ENCODE measurements around the gene HCFC1R1. TPM values are rescaled to one million over a fixed set of nuclear protein-coding genes. Genes with fewer than 3 reads are reported as not detected.
"Not testable (repeated sequence)": the region's sequence is repeated elsewhere in the genome, so short reads cannot be mapped to it uniquely, and the experiment has no call there.

HCFC1R1 gene
- total and polyA plus RNA-seq, 2 donors = 19.0 to 56.0 TPM

DNA sequence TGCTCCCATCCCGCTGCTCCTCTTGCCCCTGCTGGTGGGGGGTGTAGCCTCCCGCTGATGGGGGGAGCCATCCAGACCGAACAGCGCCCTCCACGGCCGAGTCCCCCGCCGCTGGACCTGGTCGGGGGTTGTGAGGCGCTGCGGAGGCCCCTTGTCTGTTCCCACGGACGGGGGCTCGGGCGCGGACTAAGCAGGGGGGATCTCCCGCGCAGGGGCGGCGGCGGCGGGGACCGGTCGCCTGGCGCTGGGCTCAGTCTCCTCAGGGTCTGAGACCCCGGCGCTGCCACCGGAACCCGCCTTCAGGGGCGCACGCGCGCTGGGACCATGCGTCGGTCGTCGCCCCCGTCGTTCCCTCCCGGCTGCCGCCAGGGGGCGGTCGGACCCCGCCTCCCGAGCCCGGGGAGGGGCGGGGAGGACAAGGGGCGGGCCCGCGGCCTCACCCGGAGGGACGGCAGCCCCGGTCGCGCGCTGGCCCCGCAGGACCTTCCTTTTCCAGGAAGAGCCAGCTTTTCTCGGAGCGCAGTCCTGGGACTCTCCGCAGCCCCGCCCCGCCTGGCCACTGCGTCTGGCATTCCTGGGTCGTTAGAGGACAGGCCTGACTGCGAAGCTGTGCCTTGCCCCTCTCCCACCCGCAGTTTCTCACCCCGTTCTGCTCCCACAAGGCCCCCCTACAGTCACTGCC, 35.4 kb upstream of the HCFC1R1 start:
- H3K4me1 ChIP-seq (ENCODE audit: control insufficient read depth in 2 of 2, insufficient read depth in 2 of 2, low read length in 2 of 2) = peaks cover 22 to 45% of the 10 kb centered on the region in 2 donors
- WGBS = under 1% methylated on average over 67 of the region's 67 CpGs
- H3K27me3 ChIP-seq (ENCODE audit: control insufficient read depth in 2 of 2, insufficient read depth in 1 of 2, low read length in 1 of 2) = peaks cover 0 to 5% of the 10 kb centered on the region in 2 donors
- peak in 8 of 9 donors; percentile 68 to 93 (median 84) for DNase-seq (ENCODE audit: low read depth in 6 of 9, low spot score in 9 of 9)
- H3K27ac ChIP-seq (ENCODE audit: low read depth in 1 of 2, low read length in 1 of 2) = peak overlapping the region; percentile 68 to 83
- H3K36me3 ChIP-seq (ENCODE audit: control insufficient read depth in 2 of 2, insufficient read depth in 2 of 2, low read length in 1 of 2) = peaks cover 1 to 16% of the 10 kb centered on the region in 2 donors
- H3K4me3 ChIP-seq (ENCODE audit: low read length in 2 of 2) = peak overlapping the region; percentile 82 to 89
- H3K9me3 ChIP-seq (ENCODE audit: control insufficient read depth in 2 of 2, insufficient read depth in 1 of 2, low read length in 1 of 2) = no peaks in the 10 kb centered on the region

DNA sequence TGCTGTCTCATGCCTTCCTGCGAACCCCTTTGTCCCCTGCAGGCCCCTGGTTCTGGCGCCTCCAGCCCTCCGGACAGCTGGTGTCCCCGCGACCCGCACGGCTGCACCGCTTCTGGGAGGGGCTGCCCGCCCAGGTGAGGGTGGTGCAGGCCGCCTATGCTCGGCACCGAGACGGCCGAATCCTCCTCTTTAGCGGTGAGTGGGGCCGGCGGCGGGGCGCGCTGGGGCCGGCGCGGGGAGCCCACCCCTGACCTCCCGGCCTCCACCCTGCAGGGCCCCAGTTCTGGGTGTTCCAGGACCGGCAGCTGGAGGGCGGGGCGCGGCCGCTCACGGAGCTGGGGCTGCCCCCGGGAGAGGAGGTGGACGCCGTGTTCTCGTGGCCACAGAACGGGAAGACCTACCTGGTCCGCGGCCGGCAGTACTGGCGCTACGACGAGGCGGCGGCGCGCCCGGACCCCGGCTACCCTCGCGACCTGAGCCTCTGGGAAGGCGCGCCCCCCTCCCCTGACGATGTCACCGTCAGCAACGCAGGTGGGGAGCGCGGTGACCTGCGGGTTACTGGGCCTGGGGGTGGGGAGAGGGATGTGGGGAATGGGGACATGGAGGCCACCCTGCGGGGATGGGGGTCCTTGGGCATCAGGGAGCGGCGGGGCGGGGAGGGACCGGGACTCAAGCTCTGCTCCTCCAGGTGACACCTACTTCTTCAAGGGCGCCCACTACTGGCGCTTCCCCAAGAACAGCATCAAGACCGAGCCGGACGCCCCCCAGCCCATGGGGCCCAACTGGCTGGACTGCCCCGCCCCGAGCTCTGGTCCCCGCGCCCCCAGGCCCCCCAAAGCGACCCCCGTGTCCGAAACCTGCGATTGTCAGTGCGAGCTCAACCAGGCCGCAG, 34.6 kb upstream of the HCFC1R1 start:
- peaks cover 22 to 45% of the 10 kb centered on the region in 2 donors for H3K4me1 ChIP-seq (ENCODE audit: control insufficient read depth in 2 of 2, insufficient read depth in 2 of 2, low read length in 2 of 2)

DNA sequence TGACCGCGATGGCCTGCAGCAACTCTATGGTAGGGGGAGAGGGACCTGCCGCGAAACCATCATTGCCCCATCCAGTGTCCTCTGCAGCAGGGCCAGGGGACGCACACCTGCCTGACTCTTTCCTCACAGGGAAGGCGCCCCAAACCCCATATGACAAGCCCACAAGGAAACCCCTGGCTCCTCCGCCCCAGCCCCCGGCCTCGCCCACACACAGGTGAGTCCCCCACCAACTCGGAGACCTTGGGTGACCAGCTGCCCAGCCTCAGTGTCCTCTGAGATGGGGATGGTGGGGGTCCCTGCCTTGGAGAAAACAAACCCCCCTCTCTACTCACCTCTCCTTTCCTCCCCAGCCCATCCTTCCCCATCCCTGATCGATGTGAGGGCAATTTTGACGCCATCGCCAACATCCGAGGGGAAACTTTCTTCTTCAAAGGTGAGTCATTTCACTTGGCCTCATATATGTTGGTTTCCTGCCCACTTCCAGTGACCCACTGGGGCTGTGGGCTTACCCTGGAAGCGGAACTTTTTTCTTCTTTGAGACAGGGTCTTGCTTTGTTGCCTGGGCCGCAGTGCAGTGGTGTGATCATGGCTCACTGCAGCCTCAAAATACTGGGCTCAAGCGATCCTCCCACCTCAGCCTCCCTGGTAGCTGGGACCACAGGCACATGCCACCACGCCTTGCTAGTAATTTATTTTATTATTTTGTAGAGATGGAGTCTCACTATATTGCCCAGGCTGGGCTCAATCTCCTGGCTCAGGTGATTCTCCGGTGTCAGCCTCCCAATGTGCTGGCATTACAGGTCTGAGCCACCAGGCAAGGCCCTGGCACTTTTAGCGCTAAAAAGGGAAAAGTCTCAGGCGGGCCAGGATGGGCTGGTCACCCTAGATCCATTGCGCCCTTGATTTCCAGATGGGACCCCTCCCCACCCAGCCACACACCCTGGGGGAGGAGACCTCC, 33.7 kb upstream of the HCFC1R1 start:
- 95% methylated on average over 22 of the region's 22 CpGs for WGBS
- Histone ChIP-seq H3K27ac (ENCODE audit: low read depth in 1 of 2, low read length in 1 of 2) (no peak overlapping the region), H3K4me1 (ENCODE audit: control insufficient read depth in 2 of 2, insufficient read depth in 2 of 2, low read length in 2 of 2) (peaks cover 22 to 49% of the 10 kb centered on the region in 2 donors)

More for the DNA sequence above, 34.6 kb upstream of the HCFC1R1 start:
- Histone ChIP-seq H3K36me3 (ENCODE audit: control insufficient read depth in 2 of 2, insufficient read depth in 2 of 2, low read length in 1 of 2) (peaks cover 8 to 20% of the 10 kb centered on the region in 2 donors), H3K27ac (ENCODE audit: low read depth in 1 of 2, low read length in 1 of 2) (peak overlapping the region; percentile 32 to 83), H3K9me3 (ENCODE audit: control insufficient read depth in 2 of 2, insufficient read depth in 1 of 2, low read length in 1 of 2) (no peaks in the 10 kb centered on the region), H3K4me3 (ENCODE audit: low read length in 2 of 2) (peak overlapping the region; percentile 82 to 89), H3K27me3 (ENCODE audit: control insufficient read depth in 2 of 2, insufficient read depth in 1 of 2, low read length in 1 of 2) (peaks cover 0 to 5% of the 10 kb centered on the region in 2 donors)
- WGBS = 13% methylated on average over 77 of the region's 77 CpGs
- peak in 5 of 9 donors; percentile 54 to 83 (median 64) for DNase-seq (ENCODE audit: low read depth in 6 of 9, low spot score in 9 of 9)

DNA sequence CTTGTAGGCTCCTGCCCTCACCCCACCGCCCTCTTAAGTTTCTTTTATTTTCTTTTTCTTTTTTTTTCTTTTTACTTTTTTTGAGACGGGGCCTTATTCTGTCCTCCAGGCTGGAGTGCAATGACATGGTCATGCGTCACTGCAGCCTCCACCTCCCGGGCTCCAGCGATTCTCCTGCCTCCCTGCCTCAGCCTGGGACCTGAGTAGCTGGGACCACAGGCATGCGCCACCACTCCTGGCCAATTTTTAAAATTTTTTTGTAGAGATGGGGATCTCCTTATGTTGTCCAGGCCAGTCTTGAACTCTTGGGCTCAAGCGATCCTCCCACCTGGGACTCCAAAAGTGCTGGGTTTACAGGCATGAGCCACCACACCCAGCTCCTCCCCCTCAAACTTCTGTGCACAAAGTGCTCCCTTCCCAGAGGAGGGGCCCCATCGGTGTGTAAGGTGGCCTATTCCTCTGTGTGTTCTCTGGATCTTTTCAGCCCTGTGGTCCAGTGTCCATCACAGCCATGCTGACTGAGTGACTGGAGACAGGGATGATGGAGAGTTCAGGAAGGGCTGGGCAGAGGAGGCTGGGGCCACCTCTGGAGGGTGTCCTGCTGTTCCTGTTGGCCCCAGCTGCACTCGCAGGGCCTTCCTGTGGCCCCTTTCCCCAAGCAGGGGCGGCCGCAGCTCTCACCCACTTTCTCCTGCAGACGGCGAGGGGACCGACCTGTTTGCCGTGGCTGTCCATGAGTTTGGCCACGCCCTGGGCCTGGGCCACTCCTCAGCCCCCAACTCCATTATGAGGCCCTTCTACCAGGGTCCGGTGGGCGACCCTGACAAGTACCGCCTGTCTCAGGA, 32.8 kb upstream of the HCFC1R1 start:
- Histone ChIP-seq H3K36me3 (ENCODE audit: control insufficient read depth in 2 of 2, insufficient read depth in 2 of 2, low read length in 1 of 2) (peaks cover 8 to 20% of the 10 kb centered on the region in 2 donors), H3K27ac (ENCODE audit: low read depth in 1 of 2, low read length in 1 of 2) (no peak overlapping the region), H3K4me1 (ENCODE audit: control insufficient read depth in 2 of 2, insufficient read depth in 2 of 2, low read length in 2 of 2) (peaks cover 22 to 44% of the 10 kb centered on the region in 2 donors), H3K4me3 (ENCODE audit: low read length in 2 of 2) (no peak overlapping the region), H3K9me3 (ENCODE audit: control insufficient read depth in 2 of 2, insufficient read depth in 1 of 2, low read length in 1 of 2) (no peaks in the 10 kb centered on the region), H3K27me3 (ENCODE audit: control insufficient read depth in 2 of 2, insufficient read depth in 1 of 2, low read length in 1 of 2) (peaks cover 0 to 5% of the 10 kb centered on the region in 2 donors)
- 97% methylated on average over 19 of the region's 19 CpGs for WGBS
- no peak for DNase-seq (ENCODE audit: low read depth in 6 of 9, low spot score in 9 of 9)

More for the DNA sequence above, 33.7 kb upstream of the HCFC1R1 start:
- Histone ChIP-seq H3K27me3 (ENCODE audit: control insufficient read depth in 2 of 2, insufficient read depth in 1 of 2, low read length in 1 of 2) (peaks cover 0 to 5% of the 10 kb centered on the region in 2 donors), H3K9me3 (ENCODE audit: control insufficient read depth in 2 of 2, insufficient read depth in 1 of 2, low read length in 1 of 2) (no peaks in the 10 kb centered on the region), H3K4me3 (ENCODE audit: low read length in 2 of 2) (peak overlapping the region; percentile 82 to 89), H3K36me3 (ENCODE audit: control insufficient read depth in 2 of 2, insufficient read depth in 2 of 2, low read length in 1 of 2) (peaks cover 8 to 20% of the 10 kb centered on the region in 2 donors)
- DNase-seq (ENCODE audit: low read depth in 6 of 9, low spot score in 9 of 9) = no peak

DNA sequence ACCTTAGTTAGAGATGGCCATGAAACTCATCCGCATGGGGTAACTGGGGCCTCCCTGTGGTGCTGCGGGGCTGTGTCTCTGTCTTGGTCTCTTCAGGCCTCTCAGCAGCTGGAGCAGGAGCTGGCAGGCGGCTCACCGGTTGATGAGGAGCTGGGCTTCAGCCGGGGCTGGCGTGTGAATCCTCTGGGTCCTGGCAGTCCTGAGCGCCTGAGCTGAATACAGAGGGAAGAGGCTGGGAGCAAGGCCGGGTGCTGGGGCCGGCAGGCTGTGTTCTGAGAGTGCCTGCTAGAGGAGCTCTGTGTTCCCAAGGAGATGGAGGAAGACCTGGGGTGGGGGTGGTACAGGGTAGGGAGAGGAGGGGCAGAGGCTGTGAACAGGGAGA, 32.0 kb upstream of the HCFC1R1 start:
- not testable (repeated sequence) for H3K4me3 ChIP-seq (ENCODE audit: low read length in 2 of 2); H3K27ac ChIP-seq (ENCODE audit: low read depth in 1 of 2, low read length in 1 of 2); DNase-seq (ENCODE audit: low read depth in 6 of 9, low spot score in 9 of 9); H3K9me3 ChIP-seq (ENCODE audit: control insufficient read depth in 2 of 2, insufficient read depth in 1 of 2, low read length in 1 of 2)
- peaks cover 22 to 40% of the 10 kb centered on the region in 2 donors for H3K4me1 ChIP-seq (ENCODE audit: control insufficient read depth in 2 of 2, insufficient read depth in 2 of 2, low read length in 2 of 2)
- H3K27me3 ChIP-seq (ENCODE audit: control insufficient read depth in 2 of 2, insufficient read depth in 1 of 2, low read length in 1 of 2) = peaks cover 0 to 13% of the 10 kb centered on the region in 2 donors
- 90% methylated on average over 9 of the region's 9 CpGs for WGBS
- peaks cover 8 to 20% of the 10 kb centered on the region in 2 donors for H3K36me3 ChIP-seq (ENCODE audit: control insufficient read depth in 2 of 2, insufficient read depth in 2 of 2, low read length in 1 of 2)

DNA sequence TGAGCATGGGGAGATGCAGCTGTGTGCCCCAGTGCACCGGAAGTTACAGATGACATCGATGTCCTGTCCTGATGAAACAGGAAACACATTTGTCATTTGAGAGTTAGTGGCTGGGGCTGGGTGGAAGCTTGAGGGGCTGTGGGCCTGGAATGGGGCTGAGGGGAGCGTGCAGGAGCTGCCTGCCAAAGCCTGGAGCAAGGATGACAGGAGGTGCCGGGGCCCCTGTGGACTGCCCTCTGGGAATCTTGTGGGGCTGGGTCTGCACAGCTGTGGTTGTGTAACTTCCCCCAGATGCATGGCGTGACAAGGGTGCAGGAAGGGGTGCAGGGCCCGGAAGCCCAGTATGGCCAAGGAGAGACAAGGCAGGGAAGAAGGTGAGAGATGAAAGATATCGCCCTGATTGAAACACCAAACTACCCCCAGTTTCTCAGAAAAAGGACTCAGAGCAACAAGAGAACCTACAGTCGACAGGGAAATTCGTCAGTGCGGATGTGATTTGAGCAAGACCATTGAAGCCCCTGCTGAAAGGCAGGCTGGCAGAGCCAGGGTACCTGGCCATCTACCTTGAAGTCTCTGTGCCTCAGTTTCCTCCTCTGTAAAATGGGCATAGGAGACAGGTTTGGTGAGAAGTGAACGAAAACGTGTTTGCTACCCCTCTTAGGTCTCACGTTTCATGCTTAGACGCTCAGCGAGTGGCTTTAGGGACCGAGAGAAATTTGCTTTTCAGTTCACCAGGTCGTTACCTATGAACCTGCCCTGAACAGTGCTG, 31.4 kb upstream of the HCFC1R1 start:
- no peak overlapping the region for H3K27ac ChIP-seq (ENCODE audit: low read depth in 1 of 2, low read length in 1 of 2)
- H3K36me3 ChIP-seq (ENCODE audit: control insufficient read depth in 2 of 2, insufficient read depth in 2 of 2, low read length in 1 of 2) = peaks cover 8 to 20% of the 10 kb centered on the region in 2 donors
- WGBS = 62% methylated on average over 17 of the region's 17 CpGs
- H3K4me1 ChIP-seq (ENCODE audit: control insufficient read depth in 2 of 2, insufficient read depth in 2 of 2, low read length in 2 of 2) = peaks cover 16 to 35% of the 10 kb centered on the region in 2 donors
- DNase-seq (ENCODE audit: low read depth in 6 of 9, low spot score in 9 of 9) = no peak
- peaks cover 0 to 18% of the 10 kb centered on the region in 2 donors for H3K27me3 ChIP-seq (ENCODE audit: control insufficient read depth in 2 of 2, insufficient read depth in 1 of 2, low read length in 1 of 2)
- no peaks in the 10 kb centered on the region for H3K9me3 ChIP-seq (ENCODE audit: control insufficient read depth in 2 of 2, insufficient read depth in 1 of 2, low read length in 1 of 2)
- no peak overlapping the region for H3K4me3 ChIP-seq (ENCODE audit: low read length in 2 of 2)

DNA sequence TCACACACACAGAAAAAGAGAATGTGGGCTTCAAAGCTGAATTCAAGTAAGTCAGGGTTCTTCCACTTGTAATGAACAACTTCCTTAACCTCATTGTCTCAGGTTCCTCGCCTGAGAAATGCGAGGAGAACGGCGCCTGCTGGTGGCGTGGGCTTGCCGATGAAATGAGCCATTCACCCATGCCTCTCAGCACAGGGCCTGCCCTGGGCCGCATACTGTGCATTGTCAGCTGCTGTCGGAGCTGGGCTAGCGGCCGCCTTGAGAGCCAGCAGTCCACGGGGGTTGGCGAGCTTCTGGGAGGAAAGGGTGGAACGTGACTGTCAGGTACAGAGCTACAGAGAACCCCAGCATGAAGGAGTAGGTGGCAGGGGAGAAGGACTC, 29.6 kb upstream of the HCFC1R1 start:
- H3K4me3 ChIP-seq (ENCODE audit: low read length in 2 of 2); H3K27ac ChIP-seq (ENCODE audit: low read depth in 1 of 2, low read length in 1 of 2); H3K9me3 ChIP-seq (ENCODE audit: control insufficient read depth in 2 of 2, insufficient read depth in 1 of 2, low read length in 1 of 2); DNase-seq (ENCODE audit: low read depth in 6 of 9, low spot score in 9 of 9): not testable (repeated sequence)
- Histone ChIP-seq H3K4me1 (ENCODE audit: control insufficient read depth in 2 of 2, insufficient read depth in 2 of 2, low read length in 2 of 2) (peaks cover 8 to 24% of the 10 kb centered on the region in 2 donors), H3K27me3 (ENCODE audit: control insufficient read depth in 2 of 2, insufficient read depth in 1 of 2, low read length in 1 of 2) (peaks cover 11 to 34% of the 10 kb centered on the region in 2 donors), H3K36me3 (ENCODE audit: control insufficient read depth in 2 of 2, insufficient read depth in 2 of 2, low read length in 1 of 2) (peaks cover 8 to 20% of the 10 kb centered on the region in 2 donors)
- 95% methylated on average over 13 of the region's 13 CpGs for WGBS

All from thymus (tissue), 11 donors.